Astrocyte (in vitro differentiated cells and primary cell): ENCODE measurements around the gene RIMOC1.

Source experiments
- EZH2 ChIP-seq: IDR thresholded peaks from 2 replicates; pipeline ENCODE4 v1.6.1; 2012; ENCODE audit warnings: mild to moderate bottlenecking, low read length, inconsistent platforms; ENCODE audit not compliant: insufficient read depth
- TF ChIP-seq, protein P1 (sequence below): IDR thresholded peaks from 2 replicates; pipeline ENCODE4 v1.5.1; 2011; ENCODE audit warnings: low read depth, mild to moderate bottlenecking, inconsistent platforms, low read length, moderate library complexity; ENCODE audit not compliant: insufficient read depth

DNA sequence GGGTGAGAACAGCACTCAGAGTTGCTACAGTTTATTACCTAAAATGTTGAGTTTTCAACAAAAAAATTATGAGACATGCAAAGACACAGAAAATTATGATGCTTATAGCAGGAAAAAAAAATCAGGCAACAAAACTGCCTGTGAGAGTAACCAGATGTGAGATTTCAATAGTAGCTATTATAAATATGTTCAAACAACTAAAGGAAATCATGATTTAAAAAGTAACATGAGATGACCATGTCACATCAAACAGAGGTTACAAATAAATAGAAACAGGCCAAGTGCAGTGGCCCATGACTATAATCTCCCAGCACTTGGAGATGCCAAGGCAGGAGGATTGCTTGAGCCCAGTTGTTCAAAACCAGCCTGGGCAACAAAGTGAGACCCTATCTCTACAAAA is 12.1 kb upstream of the RIMOC1 start:
- TF ChIP-seq, protein P1, sequence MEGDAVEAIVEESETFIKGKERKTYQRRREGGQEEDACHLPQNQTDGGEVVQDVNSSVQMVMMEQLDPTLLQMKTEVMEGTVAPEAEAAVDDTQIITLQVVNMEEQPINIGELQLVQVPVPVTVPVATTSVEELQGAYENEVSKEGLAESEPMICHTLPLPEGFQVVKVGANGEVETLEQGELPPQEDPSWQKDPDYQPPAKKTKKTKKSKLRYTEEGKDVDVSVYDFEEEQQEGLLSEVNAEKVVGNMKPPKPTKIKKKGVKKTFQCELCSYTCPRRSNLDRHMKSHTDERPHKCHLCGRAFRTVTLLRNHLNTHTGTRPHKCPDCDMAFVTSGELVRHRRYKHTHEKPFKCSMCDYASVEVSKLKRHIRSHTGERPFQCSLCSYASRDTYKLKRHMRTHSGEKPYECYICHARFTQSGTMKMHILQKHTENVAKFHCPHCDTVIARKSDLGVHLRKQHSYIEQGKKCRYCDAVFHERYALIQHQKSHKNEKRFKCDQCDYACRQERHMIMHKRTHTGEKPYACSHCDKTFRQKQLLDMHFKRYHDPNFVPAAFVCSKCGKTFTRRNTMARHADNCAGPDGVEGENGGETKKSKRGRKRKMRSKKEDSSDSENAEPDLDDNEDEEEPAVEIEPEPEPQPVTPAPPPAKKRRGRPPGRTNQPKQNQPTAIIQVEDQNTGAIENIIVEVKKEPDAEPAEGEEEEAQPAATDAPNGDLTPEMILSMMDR = no peak
- TF ChIP-seq EZH2 = no peak
